ENCODE measurements around the gene USP35.

GRCh38 chr11:78257654-78258053 lies 68.9 kb downstream of the USP35 start:
- TF ChIP-seq EZH2 (optimal IDR thresholded peaks at IDR 0.05; ENCODE audit: low read depth, low read length) (no peak), CTCF (IDR thresholded peaks at IDR 0.05; ENCODE audit: low read length) (no peak)
